SH-SY5Y (cell line): ENCODE data around the gene PIAS3.

Source experiments
- GATA2 ChIP-seq: IDR thresholded peaks from 2 replicates; pipeline ENCODE4 v1.6.1; 2011; ENCODE audit warnings: mild to moderate bottlenecking, low read depth, low read length
- GATA3 ChIP-seq: IDR thresholded peaks from 2 replicates; pipeline ENCODE4 v1.6.1; 2011; ENCODE audit warnings: low read depth, mild to moderate bottlenecking, low read length, moderate library complexity

Gene PIAS3

DNA sequence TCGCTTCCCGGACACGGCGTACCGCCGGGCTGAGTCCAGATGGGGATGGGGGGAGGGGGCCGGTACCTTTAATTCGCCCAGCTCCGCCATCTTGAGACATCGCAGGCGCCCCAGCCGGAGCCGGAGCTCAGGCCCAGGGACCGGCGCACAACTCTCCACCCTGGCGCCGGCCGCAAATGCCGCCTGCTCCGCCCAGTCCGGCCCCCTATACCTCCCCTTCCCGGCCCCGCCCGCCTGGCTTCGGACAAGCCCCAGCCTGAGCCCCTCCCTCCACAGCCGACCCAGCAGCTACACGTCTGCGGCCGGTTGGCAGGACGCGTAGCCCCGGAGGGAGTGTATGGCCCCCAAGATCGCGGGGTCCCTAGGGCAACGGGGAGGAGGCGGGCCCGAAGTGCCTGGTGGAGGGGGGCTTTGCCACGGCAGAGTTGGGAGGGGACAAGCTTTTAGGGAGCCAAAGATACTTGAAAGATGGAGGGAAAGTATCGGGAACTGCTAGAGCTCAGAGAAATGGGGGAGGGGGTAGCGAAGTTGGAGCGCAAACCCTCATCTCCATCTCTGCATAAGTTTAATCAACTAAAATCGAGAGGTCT lies at the start of gene PIAS3:
Gene PIAS3, minus strand, starts transcription at position 181 of the 590 bp plus-strand sequence. Its CDS starts 91 bp downstream, at position 90.
- TF ChIP-seq GATA2, result no peak
- TF ChIP-seq GATA3, result no peak

DNA sequence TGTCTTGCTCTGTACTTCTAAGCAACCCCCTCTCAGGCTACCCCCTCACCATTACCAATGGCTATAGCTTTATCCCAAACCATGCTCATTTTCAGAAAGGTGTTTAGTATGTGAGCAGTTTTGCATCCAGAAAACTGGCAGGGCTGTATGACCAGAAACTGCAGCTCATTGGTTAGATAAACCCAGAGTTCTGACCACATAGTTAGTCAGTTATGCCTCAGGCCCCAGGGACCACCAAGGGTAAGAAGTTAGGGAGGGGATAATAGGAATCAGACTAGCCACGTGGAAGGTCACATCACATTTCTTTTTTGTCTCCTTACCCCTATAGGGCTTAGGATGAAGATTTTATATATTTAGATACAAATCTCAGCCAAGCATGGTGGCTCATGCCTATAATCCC lies 49.8 kb upstream of the PIAS3 start:
- TF ChIP-seq GATA3, result no peak
- TF ChIP-seq GATA2, result no peak

DNA sequence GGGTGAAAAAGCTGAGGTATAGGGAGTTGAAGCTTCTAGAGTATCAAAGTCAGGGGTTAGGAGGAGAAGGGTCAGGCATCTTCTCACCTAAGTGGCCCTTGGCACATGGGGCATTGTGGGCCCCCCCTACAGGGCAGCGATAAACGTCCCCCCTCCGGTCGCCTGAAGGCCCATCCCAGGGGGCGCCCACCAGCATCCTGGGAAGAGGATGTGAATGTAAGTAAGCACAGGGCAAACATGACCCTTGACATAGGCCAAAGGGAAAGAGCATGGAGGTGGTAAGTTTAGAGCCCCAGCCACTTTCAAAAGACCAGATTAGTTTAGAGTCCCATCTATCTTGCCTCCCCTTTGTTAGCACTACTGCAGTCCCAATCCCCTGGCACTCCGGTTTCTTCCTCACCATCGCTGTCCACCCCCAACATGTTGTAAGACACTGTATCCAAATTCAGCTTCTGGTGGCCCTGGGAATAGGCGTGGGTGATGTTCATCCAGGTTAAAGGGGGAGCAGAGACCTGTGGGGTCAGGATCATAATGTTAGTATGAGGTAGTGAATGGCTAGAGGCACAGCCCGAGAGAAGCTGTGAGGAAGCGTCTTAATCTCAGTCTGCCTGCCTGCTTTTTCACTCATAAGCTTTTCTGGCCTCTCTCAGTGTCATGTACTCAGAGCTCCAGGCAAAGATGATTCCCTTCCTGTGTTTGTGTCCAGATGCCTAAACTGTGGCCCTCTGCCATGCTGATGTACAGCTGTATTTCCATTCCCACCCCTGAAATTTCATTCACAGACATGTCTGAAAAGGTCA lies 48.3 kb upstream of the PIAS3 start:
- TF ChIP-seq GATA3, result no peak
- TF ChIP-seq GATA2, result no peak

DNA sequence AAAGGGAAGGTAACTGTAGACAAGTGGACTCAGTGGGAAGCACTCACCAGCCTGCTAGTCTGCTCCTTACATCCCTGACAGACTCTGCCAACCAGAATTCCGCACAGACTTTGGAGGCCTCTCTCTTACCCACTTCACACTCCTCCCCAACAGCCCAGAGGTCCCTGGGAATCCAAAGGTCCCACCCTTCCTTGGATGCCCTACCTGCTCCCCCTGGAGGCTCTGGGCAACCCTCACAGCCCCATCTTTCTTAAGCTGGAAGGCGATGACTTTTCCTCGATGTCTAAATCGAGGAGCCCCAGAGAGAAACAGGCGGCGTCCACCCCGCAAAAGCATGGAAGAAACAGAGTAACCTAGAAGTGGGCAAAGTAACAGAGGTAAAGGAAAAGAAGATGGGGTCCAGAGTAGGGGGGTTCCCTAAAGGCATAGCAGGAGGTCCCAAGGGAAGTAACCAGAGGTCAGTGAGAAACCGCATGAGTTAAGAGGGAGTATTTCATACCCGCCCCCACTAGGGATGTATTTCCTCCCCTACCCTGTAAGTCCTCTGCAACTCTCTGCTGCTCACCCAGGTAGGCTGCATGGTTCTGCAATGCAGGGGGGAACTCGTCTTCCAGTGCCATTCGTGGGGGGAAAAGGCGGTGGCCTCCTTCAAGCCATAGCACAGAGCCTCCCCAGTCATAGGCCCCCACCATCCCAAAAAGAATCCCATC lies 42.6 kb upstream of the PIAS3 start:
- TF ChIP-seq GATA3 (no peak), GATA2 (no peak)

DNA sequence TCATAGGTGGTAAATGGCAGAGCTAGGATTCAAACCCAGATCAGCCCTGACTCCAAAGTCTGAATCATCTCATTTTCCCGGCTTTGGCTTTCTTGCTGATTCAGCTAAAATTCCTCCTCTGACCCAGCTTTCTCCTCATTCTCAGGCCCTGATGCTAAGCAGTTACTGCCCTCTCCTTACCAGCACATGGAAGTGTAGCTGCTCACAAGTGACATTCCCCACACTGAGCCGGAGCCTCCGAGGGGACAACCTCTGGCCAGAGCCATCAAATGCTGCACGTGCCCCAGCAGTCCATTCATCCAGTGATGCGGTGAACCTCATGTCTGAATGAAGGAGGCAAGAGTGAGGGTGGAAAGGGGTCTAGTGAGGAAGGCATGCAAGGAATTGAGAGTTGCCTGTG lies 39.9 kb upstream of the PIAS3 start:
- TF ChIP-seq GATA2 (no peak), GATA3 (no peak)

DNA sequence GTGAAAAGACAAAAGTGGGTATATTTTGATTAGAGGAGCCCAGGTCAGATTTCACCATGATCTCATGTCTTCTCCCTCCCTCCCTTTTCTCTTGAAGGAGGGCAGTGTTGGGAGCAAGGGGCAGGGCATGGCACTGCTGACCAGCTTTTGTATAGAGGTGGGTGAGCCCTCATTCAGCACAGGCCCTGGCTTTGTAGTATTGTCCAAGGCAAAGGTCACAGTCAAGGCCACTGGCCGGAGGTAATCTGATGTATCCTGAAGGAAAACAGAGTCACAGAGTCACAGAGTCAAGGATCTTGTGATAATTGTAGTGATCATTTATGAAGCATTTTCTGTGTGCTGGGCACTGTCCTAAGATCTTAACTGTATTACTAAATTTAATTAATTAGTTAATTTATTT lies 39.1 kb upstream of the PIAS3 start:
- no peak for TF ChIP-seq GATA2
- TF ChIP-seq GATA3, result no peak

DNA sequence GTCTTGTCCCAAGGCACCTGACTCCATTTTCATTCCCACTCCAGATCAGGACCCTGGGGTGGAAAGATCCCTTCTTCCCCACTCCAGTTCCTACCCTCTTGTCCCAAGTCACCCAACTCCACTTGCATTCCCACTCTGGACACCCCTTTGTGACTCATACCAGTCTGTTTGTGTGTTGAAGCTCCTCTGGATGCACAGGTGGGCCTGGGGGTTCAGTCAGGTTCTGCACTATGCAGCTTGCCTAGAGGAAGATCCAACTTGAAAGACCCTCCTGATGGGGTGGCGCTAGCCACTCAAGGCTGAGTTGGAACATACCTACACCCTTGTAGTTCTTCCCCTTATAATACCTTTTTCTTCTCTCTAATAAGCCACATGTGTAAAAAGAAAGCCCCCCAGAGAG lies 36.6 kb upstream of the PIAS3 start:
- no peak for TF ChIP-seq GATA3
- TF ChIP-seq GATA2, result no peak

DNA sequence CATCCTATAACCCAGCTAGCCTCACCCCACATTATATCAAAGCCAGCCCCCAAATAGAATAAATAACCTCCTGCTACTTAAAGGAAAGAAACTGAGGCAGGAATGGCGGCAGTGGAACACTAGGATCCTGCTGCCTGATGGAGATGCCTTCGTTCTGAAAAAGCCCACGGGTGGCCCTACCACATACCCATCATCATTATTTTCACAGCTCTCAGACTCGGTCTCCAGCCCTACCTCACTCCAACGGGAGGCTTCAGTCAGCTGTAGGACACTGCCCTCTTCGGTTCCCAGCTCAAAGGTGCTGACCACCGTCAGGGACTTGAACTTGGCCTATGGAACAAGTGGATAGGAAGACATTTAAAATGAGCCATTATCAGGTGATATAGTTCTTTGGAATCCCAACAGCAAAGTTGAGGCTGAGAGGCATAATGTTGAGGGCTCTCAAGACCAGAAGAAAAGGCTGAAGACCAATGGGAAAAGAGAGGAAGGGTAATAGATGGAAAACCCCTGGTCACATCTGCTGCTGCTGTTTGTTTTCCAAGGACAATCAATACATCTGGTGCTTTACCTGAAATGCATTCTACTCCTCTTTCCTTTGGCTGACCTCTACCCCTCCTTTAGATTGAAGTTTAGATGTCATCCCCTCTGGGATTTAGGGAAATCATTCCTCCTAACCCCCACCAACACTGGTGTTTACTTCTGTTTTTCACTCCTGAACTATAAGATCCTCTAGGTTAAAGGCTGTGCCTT lies 34.6 kb upstream of the PIAS3 start:
- no peak for TF ChIP-seq GATA2
- no peak for TF ChIP-seq GATA3

DNA sequence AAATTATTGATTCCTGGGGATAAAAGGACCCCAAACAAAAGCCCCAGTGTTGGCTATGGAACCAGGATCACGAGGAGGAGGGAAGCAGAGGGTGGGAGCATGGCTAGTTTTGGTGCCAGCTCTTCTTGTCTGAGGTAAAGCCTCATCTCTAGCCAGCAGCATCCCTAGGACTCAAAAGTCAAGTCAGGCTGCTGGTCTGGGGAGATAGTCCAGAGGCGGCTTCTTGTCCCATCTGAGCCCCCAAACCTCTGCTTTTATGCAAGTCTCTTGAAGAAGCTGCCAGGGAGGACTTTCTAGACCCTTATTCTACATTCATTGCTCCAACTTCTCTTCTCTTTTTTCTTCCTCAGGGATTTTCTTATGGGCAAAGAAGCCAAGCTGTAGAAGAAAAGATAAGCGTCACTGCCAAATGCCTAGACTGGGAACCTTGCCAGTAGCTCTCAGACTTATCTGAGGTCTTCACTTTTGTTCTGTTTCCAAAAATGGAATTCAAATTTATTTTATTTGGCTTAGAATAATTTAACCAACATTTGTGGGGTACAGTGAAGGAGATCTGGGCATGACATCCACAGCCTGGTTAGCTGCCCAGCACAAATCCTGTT lies 33.7 kb upstream of the PIAS3 start:
- TF ChIP-seq GATA2 (no peak), GATA3 (no peak)

DNA sequence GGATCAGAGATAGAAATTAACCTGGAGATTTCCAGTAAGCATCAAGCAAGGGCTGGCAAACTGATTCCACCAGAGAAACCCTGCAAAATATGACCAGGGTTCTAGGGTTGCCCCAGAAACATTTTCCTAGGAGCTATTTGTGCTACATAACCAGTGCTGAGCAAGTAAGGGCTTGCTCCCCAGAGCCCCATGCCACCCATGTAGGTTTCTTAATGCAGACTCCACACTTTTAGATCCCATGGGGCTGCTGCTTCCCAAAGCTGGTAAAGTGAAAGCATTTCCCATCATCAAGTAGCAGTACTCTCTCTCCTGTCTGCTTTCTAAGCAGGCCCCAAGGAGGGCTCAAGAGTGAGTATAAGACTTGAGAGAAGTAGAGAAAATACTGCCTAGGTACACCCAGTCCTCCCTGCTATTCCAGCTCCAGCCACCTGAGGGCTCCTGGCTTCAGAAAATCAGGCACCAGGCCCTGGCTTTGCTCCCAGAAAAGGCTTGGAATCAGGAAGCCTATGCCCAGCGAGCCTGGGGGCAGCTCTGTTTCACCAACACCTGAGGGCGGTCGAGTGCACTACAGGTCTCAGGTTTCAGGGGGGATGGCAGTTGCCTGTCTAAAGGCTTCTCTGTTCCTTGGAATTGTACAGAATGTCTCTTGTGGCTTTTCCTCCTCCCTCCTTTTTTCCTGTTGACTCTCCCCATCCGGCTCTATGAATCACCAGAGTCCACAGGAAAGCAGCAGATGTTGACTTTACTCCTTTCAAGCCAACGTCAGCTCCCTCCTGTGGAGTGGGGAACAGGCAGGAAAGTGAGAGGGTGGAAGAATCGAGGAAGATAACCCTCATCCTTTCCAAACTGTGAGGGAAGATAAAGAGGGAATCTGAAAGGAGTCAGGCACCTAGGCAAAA lies 33.0 kb upstream of the PIAS3 start:
- TF ChIP-seq GATA2 (no peak), GATA3 (no peak)

DNA sequence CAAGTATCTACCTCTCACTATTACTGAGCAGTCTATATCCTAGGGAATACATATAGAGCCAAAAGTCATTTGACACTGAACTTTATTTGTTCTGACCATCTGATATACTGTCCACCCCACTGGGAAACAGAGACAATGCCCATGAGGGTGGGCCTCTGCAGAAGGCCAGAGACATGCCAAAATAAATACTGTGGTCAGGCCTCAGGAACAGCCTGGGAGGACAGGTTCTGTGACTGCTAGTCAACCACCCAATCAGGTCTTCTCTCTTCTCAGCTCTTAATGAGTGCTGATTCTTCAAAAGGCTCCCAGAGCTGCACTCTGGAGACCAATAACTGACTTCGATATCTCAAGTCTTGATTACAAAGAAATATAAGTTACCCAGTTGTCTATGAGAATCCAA lies 32.3 kb upstream of the PIAS3 start:
- no peak for TF ChIP-seq GATA3
- TF ChIP-seq GATA2, result no peak

DNA sequence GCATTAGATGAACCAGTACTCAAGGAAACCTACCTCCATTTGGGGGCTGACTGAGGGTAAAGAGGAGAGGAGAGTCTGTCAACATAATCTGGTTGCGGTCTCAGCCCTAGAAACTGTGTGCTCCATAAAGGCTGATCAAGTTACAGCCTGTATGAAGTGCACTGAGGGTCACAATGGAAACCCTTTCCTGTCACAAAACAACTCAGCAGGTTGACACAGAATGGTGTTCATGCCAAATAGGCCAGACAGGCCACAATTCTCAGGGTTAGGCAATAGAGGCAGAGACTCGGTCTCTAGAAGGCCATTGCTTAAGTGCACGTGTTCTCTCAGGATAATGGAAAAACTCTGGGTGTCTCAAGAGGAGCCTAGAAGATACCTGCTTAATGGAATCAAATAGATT lies 30.8 kb upstream of the PIAS3 start:
- TF ChIP-seq GATA2 (no peak), GATA3 (no peak)

DNA sequence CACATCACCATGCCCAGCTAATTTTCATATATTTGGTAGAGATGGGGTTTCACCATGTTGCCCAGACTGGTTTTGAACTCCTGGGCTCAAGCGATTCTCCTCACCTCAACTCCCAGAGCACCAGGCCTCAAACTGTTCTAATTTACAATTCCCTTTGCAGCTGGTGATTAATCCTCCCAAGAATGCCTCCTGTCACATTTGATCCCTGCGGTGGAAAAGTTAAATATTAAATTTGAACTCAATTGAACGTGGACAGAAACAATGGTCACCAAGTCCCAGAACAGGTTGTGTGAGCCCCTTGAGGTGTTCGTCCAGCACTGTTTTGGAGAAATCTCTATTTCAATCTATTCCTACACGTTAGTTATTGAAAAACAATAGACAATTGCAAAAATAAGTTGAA lies 28.8 kb upstream of the PIAS3 start:
- TF ChIP-seq GATA2 (no peak), GATA3 (no peak)
